Measurements from ENCODE around the gene TMEM37. TPM values are rescaled to one million over a fixed set of nuclear protein-coding genes. Genes with fewer than 3 reads are reported as not detected.

The TMEM37 gene
- total RNA-seq, 2 donors from 2014 or later: 19.1 to 22.1 TPM

DNA sequence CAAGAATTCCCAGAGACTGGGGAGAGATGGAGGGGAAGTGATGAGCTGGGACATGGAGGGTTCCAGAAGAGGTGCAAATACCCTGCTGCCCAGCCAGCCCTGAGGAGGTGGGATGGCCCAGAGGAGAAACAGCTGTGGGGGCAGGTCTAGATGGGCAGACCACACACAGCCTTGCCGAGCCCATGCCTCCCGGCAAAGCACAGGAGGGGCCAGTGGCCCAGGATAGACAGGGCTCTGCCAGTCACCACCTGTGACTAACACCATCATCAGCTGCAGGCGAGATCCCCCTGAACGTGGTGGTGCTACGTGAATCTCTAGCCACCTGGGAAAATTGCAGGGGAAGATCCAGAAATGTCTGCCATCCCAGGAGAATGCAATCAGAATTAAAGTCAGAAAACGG lies 53.2 kb downstream of the TMEM37 start:
- DNase-seq (no peak), ATAC-seq (no peak)
- no peak overlapping the region for H3K4me3 ChIP-seq
- no peak for TF ChIP-seq POLR2A (IDR thresholded peaks at IDR 0.05)
- TF ChIP-seq, protein P1, sequence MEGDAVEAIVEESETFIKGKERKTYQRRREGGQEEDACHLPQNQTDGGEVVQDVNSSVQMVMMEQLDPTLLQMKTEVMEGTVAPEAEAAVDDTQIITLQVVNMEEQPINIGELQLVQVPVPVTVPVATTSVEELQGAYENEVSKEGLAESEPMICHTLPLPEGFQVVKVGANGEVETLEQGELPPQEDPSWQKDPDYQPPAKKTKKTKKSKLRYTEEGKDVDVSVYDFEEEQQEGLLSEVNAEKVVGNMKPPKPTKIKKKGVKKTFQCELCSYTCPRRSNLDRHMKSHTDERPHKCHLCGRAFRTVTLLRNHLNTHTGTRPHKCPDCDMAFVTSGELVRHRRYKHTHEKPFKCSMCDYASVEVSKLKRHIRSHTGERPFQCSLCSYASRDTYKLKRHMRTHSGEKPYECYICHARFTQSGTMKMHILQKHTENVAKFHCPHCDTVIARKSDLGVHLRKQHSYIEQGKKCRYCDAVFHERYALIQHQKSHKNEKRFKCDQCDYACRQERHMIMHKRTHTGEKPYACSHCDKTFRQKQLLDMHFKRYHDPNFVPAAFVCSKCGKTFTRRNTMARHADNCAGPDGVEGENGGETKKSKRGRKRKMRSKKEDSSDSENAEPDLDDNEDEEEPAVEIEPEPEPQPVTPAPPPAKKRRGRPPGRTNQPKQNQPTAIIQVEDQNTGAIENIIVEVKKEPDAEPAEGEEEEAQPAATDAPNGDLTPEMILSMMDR (IDR thresholded peaks at IDR 0.05): no peak
- H3K9me3 ChIP-seq: no peaks in the 10 kb centered on the region
- no peaks in the 10 kb centered on the region for H3K36me3 ChIP-seq (replicated peaks in 1 of 2; ENCODE audit: insufficient read depth in 1 of 2, low read depth in 2 of 2)
- peaks cover 100% of the 10 kb centered on the region for H3K4me1 ChIP-seq
- peak overlapping the region; percentile 68 to 97 (median 91) for H3K27ac ChIP-seq
- WGBS, 2 donors: 55 to 58% methylated on average over 6 of the region's 6 CpGs
- no peaks in the 10 kb centered on the region for H3K27me3 ChIP-seq
- intact Hi-C loops (cut with DNase I): no loop called here

DNA sequence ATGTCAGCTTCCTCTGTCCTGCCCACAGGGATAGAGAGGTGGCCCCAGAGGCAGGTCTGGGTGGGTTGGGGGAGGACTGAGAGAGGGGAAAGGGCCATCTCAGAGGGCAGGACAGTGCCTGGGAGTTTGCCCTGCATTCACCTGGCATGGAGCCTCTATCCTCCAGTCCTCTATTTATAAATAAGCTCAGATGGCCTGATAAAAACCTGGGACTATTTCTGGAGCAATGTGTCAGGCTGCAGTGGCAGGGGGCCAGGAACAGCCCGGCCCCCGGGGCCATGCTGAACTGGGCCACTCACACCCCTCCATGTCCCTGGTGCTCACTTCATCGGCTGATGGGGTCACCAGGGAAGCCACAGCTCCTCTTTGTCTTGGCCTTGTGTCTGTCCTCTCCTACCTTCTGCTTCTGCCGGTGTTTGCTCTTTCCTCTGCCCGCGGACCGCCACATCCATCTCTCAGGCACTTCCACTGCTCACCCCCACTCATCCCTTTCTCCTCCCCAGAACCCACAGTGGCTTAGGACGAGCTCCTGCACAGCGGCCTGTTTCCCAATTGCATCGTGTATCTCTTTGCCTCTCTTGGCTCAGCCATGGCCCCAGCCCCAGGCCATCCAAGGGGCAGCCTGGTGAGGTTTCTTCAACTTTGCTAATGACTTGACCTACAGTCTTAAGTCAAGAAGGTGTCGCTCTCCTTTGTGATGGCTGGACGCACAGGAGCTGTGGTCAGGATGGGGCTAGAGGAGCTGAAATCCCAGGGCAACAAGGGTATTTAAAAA lies 53.9 kb downstream of the TMEM37 start:
- WGBS, 2 donors: 67 to 70% methylated on average over 10 to 12 of the region's 12 CpGs
- no peak overlapping the region for H3K4me3 ChIP-seq
- H3K27me3 ChIP-seq: no peaks in the 10 kb centered on the region
- ATAC-seq: no peak
- peak overlapping the region; percentile 68 to 97 (median 91) for H3K27ac ChIP-seq
- peak; percentile 51 to 82 (median 72) for DNase-seq
- peaks cover 100% of the 10 kb centered on the region for H3K4me1 ChIP-seq
- H3K36me3 ChIP-seq (replicated peaks in 1 of 2; ENCODE audit: insufficient read depth in 1 of 2, low read depth in 2 of 2): no peaks in the 10 kb centered on the region
- H3K9me3 ChIP-seq: no peaks in the 10 kb centered on the region
- intact Hi-C loops (cut with DNase I): no loop called here
- TF ChIP-seq POLR2A (IDR thresholded peaks at IDR 0.05): peak in 1 of 3 donors; percentile 20
- TF ChIP-seq, protein P1 (IDR thresholded peaks at IDR 0.05): no peak

DNA sequence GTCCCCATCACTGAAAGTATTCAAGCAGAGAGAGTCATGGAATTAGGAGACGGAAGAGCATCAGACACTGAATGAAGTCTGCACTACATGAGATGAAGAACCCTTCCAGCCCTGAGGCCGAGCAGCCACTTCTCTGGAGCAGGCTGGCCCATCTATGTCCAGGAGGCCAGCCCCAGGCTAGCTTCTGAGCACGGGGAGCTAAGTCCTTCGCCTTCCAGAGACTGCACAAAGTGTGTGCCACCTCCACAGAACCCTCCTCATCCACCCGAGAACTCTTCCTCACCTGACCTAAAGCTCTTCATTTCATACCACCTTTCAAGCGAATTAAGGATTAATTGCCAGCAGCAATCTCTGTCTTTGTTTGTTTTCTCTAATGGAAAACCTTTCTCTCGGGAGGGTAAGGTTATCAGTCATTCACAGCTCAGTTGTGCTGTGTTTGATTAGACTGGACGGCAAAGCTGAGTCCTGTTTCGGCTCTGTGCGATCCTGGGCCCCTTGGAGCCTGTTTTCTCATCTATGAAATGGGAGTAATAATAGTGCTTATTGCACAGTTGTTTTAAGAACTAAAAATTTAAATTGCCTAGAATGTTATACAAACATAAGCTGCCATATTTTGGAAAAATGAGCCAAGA lies 54.7 kb downstream of the TMEM37 start:
- DNase-seq (peak in 1 of 4 donors; percentile 25), ATAC-seq (no peak)
- H3K27ac ChIP-seq: peak overlapping the region; percentile 87 to 97 (median 91)

DNA sequence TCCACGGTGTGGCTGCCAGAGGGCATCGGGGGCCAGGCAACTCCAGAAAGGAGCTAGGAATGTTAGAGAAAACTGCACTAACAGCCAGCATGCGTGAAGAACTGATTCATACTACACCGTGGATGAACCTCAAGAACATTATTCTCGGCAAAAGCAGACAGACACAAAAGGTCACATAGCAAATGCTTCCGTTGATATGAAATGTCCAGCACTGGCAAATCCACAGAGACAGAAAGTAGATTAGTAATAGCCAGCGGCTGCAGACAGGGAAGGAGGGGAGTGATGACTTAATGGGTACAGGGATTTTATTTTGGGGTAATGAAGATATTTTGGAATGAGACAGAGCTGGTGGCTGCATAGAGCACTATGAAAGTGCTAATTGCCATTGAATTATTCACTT lies 55.2 kb downstream of the TMEM37 start:
- H3K36me3 ChIP-seq (replicated peaks in 1 of 2; ENCODE audit: insufficient read depth in 1 of 2, low read depth in 2 of 2): no peaks in the 10 kb centered on the region
- WGBS, 2 donors: 20 to 21% methylated on average over 7 of the region's 7 CpGs
- no peak for ATAC-seq

More for the DNA sequence above, 54.7 kb downstream of the TMEM37 start:
- Histone ChIP-seq H3K27me3 (no peaks in the 10 kb centered on the region), H3K9me3 (no peaks in the 10 kb centered on the region), H3K4me3 (no peak overlapping the region), H3K4me1 (peaks cover 100% of the 10 kb centered on the region), H3K36me3 (replicated peaks in 1 of 2; ENCODE audit: insufficient read depth in 1 of 2, low read depth in 2 of 2) (no peaks in the 10 kb centered on the region)
- intact Hi-C loops (cut with DNase I): no loop called here
- WGBS, 2 donors: 26 to 38% methylated on average over 10 of the region's 10 CpGs
- TF ChIP-seq POLR2A (IDR thresholded peaks at IDR 0.05): no peak
- TF ChIP-seq, protein P1 (IDR thresholded peaks at IDR 0.05): no peak

More for the DNA sequence above, 55.2 kb downstream of the TMEM37 start:
- no peaks in the 10 kb centered on the region for H3K9me3 ChIP-seq
- peaks cover 100% of the 10 kb centered on the region for H3K4me1 ChIP-seq
- intact Hi-C loops (cut with DNase I): no loop called here
- peak overlapping the region; percentile 87 to 97 (median 91) for H3K27ac ChIP-seq
- TF ChIP-seq, protein P1 (IDR thresholded peaks at IDR 0.05): no peak
- no peak for TF ChIP-seq POLR2A (IDR thresholded peaks at IDR 0.05)
- no peak overlapping the region for H3K4me3 ChIP-seq
- DNase-seq: no peak
- H3K27me3 ChIP-seq: no peaks in the 10 kb centered on the region
